GM10847 (cell line): ENCODE data around the gene CDK11B.

Experiments
- POLR2A ChIP-seq: IDR thresholded peaks from 2 replicates; pipeline ENCODE4 v1.6.1; 2011; ENCODE audit not compliant: insufficient read length; ENCODE audit errors: extremely low read depth

CDK11B gene

GRCh38 chr1:1671365-1672119, 12.7 kb upstream of the CDK11B start:
- TF ChIP-seq POLR2A, result no peak

GRCh38 chr1:1670866-1671265, 12.1 kb upstream of the CDK11B start:
- TF ChIP-seq POLR2A, result no peak

GRCh38 chr1:1669468-1670440, 10.9 kb upstream of the CDK11B start:
- TF ChIP-seq POLR2A, result no peak

GRCh38 chr1:1666526-1666925, 7.7 kb upstream of the CDK11B start:
- no peak for TF ChIP-seq POLR2A

- TF ChIP-seq POLR2A, result no peak
These were observed 7.0 kb upstream of the CDK11B start for GRCh38 chr1:1665815-1666251.

GRCh38 chr1:1664941-1665814, 6.4 kb upstream of the CDK11B start:
- TF ChIP-seq POLR2A, result no peak

- no peak for TF ChIP-seq POLR2A
These were observed 26.9 kb downstream of the CDK11B start, which contains the start of gene MMP23B for GRCh38 chr1:1631782-1632420. Gene MMP23B, plus strand, starts transcription at chr1:1632173. Its CDS starts 46 bp downstream, at chr1:1632219.

- TF ChIP-seq POLR2A, result no peak
These were observed 27.6 kb downstream of the CDK11B start for GRCh38 chr1:1630965-1631781.

- TF ChIP-seq POLR2A, result peak; percentile 30
These were observed 28.4 kb downstream of the CDK11B start for GRCh38 chr1:1630191-1630964.

GRCh38 chr1:1629430-1630190, 29.2 kb downstream of the CDK11B start:
- no peak for TF ChIP-seq POLR2A

- no peak for TF ChIP-seq POLR2A
These were observed 29.9 kb downstream of the CDK11B start for GRCh38 chr1:1628754-1629429.
